C4-2B (cell line): ENCODE measurements around the gene OR5H1.

Experiments
- CTCF ChIP-seq: fragments of 450-650 bp; conservative IDR thresholded peaks from 2 replicates; pipeline ENCODE4 v1.5.1; 2017; ENCODE audit warnings: mild to moderate bottlenecking
- ZFX ChIP-seq: fragments of 450-650 bp; IDR thresholded peaks from 2 replicates; pipeline ENCODE4 v1.6.1; 2017

GRCh38 chr3:98151241-98151640, 20.7 kb downstream of the OR5H1 start:
- TF ChIP-seq CTCF = no peak
- TF ChIP-seq ZFX = no peak
